Measurements from ENCODE around the gene ZNF669.
"Not testable (repeated sequence)": the region's sequence is repeated elsewhere in the genome, so short reads cannot be mapped to it uniquely, and the experiment has no call there.

ZNF669 gene

GRCh38 chr1:247103859-247104591, at the start of gene ZNF669:
Gene ZNF669 (minus strand): TSS chr1:247104356. CDS start chr1:247104199, 157 bp downstream.
- DNase-seq, result peak; percentile 99

GRCh38 chr1:247147781-247148180, 43.6 kb upstream of the ZNF669 start:
- no peak for DNase-seq

- DNase-seq, result not testable (repeated sequence)
These were observed 43.0 kb upstream of the ZNF669 start for GRCh38 chr1:247147120-247147519.

GRCh38 chr1:247146671-247147070, 42.5 kb upstream of the ZNF669 start:
- DNase-seq, result no peak

- no peak for DNase-seq
These were observed 41.1 kb upstream of the ZNF669 start for GRCh38 chr1:247145279-247145678.

GRCh38 chr1:247139557-247139956, 35.4 kb upstream of the ZNF669 start:
- DNase-seq, result not testable (repeated sequence)

- DNase-seq, result no peak
These were observed 27.1 kb upstream of the ZNF669 start for GRCh38 chr1:247131236-247131635.

GRCh38 chr1:247127519-247128282, 23.5 kb upstream of the ZNF669 start:
- DNase-seq, result not testable (repeated sequence)

GRCh38 chr1:247126601-247127000, 22.4 kb upstream of the ZNF669 start:
- DNase-seq, result not testable (repeated sequence)

- DNase-seq, result not testable (repeated sequence)
These were observed 22.0 kb upstream of the ZNF669 start for GRCh38 chr1:247126166-247126565.

- no peak for DNase-seq
These were observed 17.2 kb upstream of the ZNF669 start for GRCh38 chr1:247121382-247121781.

GRCh38 chr1:247120408-247120668, 16.2 kb upstream of the ZNF669 start:
- DNase-seq, result not testable (repeated sequence)

GRCh38 chr1:247119600-247120407, 15.6 kb upstream of the ZNF669 start:
- DNase-seq, result no peak

- no peak for DNase-seq
These were observed 14.8 kb upstream of the ZNF669 start for GRCh38 chr1:247118946-247119446.

- DNase-seq, result no peak
These were observed 11.4 kb upstream of the ZNF669 start for GRCh38 chr1:247115545-247115944.

- no peak for DNase-seq
These were observed 11.0 kb upstream of the ZNF669 start for GRCh38 chr1:247115141-247115510.

- DNase-seq, result no peak
These were observed 10.4 kb upstream of the ZNF669 start for GRCh38 chr1:247114351-247115140.

- no peak for DNase-seq
These were observed 9.6 kb upstream of the ZNF669 start for GRCh38 chr1:247113733-247114271.

- DNase-seq, result no peak
These were observed 8.9 kb upstream of the ZNF669 start for GRCh38 chr1:247113094-247113497.

- no peak for DNase-seq
These were observed 8.3 kb upstream of the ZNF669 start for GRCh38 chr1:247112479-247112781.

- DNase-seq, result peak; percentile 73
These were observed 7.7 kb upstream of the ZNF669 start for GRCh38 chr1:247111700-247112478.

GRCh38 chr1:247111259-247111699, 7.1 kb upstream of the ZNF669 start:
- DNase-seq, result no peak
